ENCODE results near the gene LIN28B.

LIN28B gene, protein sequence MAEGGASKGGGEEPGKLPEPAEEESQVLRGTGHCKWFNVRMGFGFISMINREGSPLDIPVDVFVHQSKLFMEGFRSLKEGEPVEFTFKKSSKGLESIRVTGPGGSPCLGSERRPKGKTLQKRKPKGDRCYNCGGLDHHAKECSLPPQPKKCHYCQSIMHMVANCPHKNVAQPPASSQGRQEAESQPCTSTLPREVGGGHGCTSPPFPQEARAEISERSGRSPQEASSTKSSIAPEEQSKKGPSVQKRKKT

DNA sequence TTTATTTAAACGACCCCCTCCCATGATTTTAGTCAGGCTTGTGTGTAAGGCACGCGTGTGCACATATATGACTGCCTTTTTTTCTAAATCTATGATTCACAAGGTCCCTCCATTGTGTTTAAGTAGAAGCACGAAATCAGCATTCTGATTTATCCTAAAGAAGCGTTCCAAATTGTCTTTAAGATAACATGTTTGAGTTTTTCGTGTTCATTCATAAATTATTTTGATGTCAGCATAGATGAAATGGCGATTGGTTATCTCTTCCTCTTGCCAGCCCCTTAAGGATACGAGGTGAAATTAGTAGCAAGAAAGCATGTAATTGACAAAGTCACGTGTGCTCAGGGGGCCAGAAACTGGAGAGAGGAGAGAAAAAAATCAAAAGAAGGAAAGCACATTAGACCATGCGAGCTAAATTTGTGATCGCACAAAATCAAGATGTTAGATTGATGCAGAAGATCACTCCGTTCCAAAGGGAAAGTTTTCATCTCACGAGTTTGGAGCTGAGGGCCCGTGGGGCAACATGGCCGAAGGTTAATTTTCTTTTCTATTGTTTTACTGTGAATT, at the start of gene LIN28B:
LIN28B (plus strand) TSS at position 377 of the 564 bp plus-strand sequence; CDS start at position 521, 144 bp downstream.
- no peak within 1 kb of the TSS for H3K4me3 ChIP-seq (ENCODE audit: low read depth, low read length)
- CTCF ChIA-PET: interaction anchor here (1.2 kb wide), 1 partner anchor 13 kb away, joined by 3 read pairs; no protein-coding TSS in a partner anchor

DNA sequence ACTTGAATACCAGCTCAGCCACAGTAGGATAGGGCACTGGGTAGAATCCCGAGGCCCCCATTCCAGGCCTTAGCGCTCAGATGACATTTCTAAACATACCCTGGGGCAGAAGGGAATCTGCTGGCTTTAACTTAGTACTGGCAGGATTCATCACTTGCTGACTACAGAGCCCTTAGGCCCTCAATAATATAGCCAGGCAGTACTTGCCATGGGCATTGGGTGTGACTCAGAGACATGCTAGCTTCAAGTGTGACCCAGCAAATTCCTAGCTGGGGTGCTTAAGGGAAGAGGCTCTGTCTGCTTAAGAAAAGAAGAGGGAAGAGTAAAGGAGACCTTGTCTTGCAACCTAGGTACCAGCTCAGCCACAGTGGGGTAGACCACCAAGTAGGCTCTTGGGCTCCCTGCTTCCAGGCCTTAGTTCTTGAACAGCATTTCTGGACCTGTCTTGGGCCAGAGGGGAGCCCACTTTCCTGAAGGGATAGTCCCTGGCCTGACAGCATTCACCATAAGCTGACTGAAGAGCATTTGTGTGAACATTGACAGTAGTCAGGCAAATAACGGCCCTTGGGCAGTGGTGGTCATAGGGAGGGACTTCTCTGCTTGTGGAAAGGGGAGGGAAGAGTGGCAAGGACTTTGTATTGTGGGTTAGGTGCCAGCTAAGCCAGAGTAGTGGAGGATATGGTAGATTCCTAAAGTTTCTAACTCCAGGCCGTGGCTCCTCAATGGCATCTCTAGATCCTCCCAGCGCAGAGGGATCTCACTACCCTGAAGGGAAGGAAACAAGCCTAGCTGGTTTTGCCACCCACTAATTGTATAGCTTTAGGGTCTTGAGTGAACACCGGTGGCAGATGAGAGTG, 48.6 kb upstream of the LIN28B start:
- DNase-seq (ENCODE audit: low read depth, low spot score): peak; percentile 4
- TF ChIP-seq, protein P1, sequence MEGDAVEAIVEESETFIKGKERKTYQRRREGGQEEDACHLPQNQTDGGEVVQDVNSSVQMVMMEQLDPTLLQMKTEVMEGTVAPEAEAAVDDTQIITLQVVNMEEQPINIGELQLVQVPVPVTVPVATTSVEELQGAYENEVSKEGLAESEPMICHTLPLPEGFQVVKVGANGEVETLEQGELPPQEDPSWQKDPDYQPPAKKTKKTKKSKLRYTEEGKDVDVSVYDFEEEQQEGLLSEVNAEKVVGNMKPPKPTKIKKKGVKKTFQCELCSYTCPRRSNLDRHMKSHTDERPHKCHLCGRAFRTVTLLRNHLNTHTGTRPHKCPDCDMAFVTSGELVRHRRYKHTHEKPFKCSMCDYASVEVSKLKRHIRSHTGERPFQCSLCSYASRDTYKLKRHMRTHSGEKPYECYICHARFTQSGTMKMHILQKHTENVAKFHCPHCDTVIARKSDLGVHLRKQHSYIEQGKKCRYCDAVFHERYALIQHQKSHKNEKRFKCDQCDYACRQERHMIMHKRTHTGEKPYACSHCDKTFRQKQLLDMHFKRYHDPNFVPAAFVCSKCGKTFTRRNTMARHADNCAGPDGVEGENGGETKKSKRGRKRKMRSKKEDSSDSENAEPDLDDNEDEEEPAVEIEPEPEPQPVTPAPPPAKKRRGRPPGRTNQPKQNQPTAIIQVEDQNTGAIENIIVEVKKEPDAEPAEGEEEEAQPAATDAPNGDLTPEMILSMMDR (IDR thresholded peaks at IDR 0.05; ENCODE audit: insufficient read depth, low read length, missing control alignments): no peak
- H3K4me3 ChIP-seq (ENCODE audit: low read depth, low read length): no peak overlapping the region
- CTCF ChIA-PET: no interaction called here
- POLR2A ChIA-PET: no interaction called here

More for the DNA sequence above, at the start of gene LIN28B:
- POLR2A ChIA-PET: no interaction called here
- DNase-seq (ENCODE audit: low read depth, low spot score): no peak
- TF ChIP-seq, protein P1 (IDR thresholded peaks at IDR 0.05; ENCODE audit: insufficient read depth, low read length, missing control alignments): no peak

DNA sequence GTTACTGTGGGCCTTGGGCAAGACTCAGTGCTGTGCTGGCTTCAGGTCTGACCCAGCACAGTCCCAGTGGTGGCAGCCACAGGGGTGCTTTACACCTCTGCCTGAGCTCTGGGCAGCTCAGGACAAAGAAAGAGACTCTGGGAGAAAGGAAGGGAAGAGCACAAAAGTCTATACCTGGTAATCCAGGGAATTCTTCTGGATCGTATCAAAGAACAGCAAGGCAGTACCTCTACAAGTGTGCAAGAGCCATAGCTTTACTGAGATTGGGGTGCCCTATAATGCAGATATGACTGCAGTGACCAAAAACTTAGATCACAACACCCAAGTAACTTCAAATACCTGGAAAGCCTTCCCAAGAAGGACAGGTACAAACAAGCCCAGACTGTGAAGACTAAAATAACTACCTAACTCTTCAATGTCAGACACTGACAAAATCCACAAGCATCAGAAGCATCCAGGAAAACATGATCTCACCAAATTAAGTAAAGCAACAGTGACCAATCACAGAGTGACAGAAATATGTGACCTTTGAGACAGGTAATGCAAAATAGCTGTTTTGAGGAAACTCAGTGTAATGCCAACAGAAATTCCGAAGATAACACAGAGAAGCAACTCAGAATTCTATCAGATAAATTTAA, 47.9 kb upstream of the LIN28B start:
- TF ChIP-seq, protein P1 (IDR thresholded peaks at IDR 0.05; ENCODE audit: insufficient read depth, low read length, missing control alignments): no peak
- CTCF ChIA-PET: no interaction called here

DNA sequence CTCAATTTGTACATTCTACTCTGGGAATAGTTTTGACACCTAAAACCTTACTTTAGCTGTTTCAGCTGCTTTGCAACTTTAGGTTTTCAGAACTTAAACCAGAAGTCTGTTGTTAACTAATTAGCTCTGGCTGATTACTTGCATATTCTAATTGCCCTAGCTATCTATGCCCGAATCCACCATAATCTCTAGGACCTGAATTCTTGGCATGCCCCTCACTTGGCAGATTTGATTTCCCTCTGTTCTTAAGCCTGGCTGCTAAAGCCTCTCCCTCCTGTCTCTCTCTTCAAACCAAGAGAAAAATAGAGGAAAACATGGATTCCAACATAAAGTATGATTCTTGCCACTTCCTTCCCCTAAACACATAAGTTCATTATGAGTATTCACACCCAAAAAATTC, 35.0 kb upstream of the LIN28B start:
- H3K4me3 ChIP-seq (ENCODE audit: low read depth, low read length): no peak overlapping the region
- ChIA-PET POLR2A (no interaction called here), CTCF (no interaction called here)
- TF ChIP-seq, protein P1 (IDR thresholded peaks at IDR 0.05; ENCODE audit: insufficient read depth, low read length, missing control alignments): no peak
- no peak for DNase-seq (ENCODE audit: low read depth, low spot score)

More for the DNA sequence above, 47.9 kb upstream of the LIN28B start:
- H3K4me3 ChIP-seq (ENCODE audit: low read depth, low read length): no peak overlapping the region
- POLR2A ChIA-PET: no interaction called here
- no peak for DNase-seq (ENCODE audit: low read depth, low spot score)

DNA sequence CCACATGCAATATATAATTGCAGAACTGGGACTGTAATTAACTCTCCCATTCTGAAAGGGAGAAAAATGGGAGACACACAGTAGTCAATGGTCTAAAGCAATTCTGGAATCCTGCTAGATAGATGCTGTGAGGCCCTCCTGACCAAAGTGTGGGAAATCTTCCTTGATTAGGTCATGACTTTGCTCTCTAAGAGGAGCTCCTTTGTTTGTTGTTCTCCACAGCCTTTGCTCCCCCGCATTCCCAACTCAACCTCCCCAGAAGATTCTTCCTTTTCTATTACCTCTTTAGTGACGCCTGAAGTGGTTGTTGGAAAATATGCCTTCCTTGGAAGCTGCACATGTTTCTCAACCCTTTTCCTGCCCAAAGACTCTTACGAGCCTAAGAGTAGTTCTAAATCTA, 28.8 kb upstream of the LIN28B start:
- ChIA-PET POLR2A (no interaction called here), CTCF (no interaction called here)
- no peak overlapping the region for H3K4me3 ChIP-seq (ENCODE audit: low read depth, low read length)
- no peak for DNase-seq (ENCODE audit: low read depth, low spot score)
- TF ChIP-seq, protein P1 (IDR thresholded peaks at IDR 0.05; ENCODE audit: insufficient read depth, low read length, missing control alignments): no peak

DNA sequence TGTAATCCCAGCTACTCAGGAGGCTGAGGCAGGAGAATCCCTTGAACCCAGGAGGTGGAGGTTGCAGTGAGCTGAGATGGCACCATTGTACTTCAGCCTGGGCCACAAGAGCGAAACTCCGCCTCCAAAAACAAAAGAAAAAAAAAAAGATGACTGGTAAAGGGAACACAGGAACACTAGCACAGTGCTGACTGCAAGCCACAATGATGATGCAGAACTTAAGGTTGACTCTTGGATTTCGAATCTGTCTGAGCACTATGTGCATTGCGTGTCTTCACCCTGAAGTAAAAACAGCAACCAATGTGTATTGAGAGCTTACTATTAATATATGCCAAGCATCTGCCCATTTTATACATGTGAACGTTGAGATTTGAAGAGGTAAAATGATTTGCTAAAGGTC, 27.6 kb upstream of the LIN28B start:
- no peak overlapping the region for H3K4me3 ChIP-seq (ENCODE audit: low read depth, low read length)
- CTCF ChIA-PET: no interaction called here
- no peak for DNase-seq (ENCODE audit: low read depth, low spot score)
- POLR2A ChIA-PET: no interaction called here
- TF ChIP-seq, protein P1 (IDR thresholded peaks at IDR 0.05; ENCODE audit: insufficient read depth, low read length, missing control alignments): no peak

All from AG04449 (cell line).